ENCODE results near the gene CCDC28A.
A peak's percentile ranks its signal among the peaks of the same experiment; 100 is the strongest.
"Not testable (repeated sequence)": the region's sequence is repeated elsewhere in the genome, so short reads cannot be mapped to it uniquely, and the experiment has no call there.

The CCDC28A gene
- total RNA-seq = 8.4 to 23.6 (median 15.9) reads per million in 17 experiments

DNA sequence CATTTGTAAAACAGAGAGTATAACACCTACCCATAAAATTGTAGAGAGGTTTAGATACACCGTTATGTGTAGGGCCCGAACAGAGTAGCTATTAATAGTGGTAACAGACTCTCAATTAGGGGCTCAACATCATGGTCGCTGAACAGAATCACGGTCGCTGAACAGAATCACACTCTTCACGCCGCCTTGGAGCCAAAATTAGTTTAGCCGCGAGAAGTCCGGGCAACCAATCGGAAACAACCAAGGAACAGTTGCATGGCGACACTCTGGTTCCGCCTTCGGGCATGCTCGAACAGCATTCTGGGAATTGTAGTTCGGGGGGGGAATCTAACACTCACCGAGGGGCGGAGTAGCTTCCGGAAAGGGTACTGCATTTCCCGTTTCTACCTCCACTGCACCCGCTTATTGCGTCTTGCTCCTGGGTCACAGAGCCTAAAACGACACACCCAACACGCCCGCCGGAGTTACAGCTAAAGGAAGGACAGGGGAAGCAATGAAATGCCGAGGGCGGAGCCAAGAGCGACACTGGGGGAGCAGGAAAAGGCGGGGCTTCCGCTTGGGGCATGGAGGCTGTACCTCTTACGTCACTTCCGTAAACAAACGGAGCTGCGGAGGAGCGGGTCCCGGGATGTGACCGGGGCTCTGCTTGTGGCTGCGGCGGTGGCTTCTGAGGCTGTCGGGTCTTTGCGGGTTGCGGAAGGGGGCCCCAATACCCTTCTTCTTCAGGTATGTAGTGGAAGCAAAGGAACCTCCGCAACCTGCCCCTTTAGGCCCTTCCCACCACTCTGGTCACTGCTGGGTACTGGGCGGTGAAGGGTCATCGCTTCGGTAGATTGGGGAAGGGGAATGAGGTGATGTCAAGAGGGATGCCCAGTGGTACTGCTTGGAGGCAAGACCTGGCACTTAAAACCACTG is at the start of gene CCDC28A:
CCDC28A (plus strand) TSS at position 593 of the 915 bp plus-strand sequence. CDS start 2,352 bp downstream, outside the sequence.
- peak; percentile 92 to 97 (median 96) for DNase-seq

DNA sequence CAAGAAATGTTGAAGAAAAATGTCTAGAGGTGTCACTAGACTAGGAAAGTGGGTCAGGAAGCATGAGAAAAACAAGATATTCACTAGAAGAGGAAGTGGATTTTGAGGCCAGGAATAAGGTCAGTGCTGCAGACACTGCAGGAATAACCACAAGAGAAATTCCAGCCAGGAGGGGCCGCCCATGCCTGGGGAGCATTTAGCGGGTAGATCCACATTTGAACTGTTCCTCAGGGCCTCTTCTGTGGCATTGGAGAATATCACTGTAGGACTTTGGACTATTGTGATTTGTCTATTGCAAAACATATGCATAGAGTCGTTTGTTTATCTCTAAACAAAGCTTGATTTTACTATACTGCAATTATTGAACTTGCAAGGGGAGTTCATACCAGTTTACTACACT is 49.6 kb upstream of the CCDC28A start:
- DNase-seq = peak; percentile 67 to 79 (median 74)

GRCh38 chr6:138726066-138726756 is 47.4 kb upstream of the CCDC28A start:
- no peak for DNase-seq

- no peak for DNase-seq
Observed at GRCh38 chr6:138726757-138727097, 46.8 kb upstream of the CCDC28A start.

GRCh38 chr6:138727182-138727581 is 46.4 kb upstream of the CCDC28A start:
- DNase-seq = peak in 2 of 4 experiments; percentile 2 to 14

DNA sequence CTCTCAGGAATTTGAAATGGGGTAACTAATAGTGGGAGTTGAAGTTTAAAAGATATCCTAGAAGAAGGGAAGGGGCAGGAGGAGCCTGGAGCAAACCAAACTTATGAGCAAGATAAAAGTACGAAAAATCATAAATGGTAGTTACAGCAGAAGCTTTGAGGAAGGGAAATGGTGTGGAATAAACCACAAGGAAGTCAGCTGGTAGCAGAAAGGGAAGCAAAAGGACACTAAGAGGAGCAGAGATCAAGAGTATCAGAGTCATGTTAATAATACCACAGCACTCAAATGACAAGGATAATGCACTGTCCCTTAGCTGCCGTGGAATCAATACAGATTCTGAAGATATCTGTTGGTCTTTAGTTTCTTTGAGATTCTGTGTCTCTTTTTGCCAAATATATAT is 44.9 kb upstream of the CCDC28A start:
- peak; percentile 39 to 79 (median 64) for DNase-seq

DNA sequence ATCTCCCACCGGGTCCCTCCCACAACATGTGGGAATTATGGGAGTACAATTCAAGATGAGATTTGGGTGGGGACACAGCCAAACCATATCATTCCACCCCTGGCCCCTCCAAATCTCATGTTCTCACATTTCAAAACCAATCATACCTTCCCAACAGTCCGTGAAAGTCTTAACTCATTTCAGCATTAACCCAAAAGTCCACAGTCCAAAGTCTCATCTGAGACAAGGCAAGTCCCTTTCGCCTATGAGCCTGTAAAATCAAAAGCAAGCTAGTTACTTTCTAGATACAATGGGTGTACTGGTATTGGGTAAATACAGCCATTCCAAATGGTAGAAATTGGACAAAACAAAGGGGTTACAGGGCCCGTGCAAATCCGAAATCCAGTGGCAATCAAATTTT is 43.5 kb upstream of the CCDC28A start:
- not testable (repeated sequence) for DNase-seq

- no peak for DNase-seq
Observed at GRCh38 chr6:138734585-138734984, 39.0 kb upstream of the CCDC28A start.

GRCh38 chr6:138736640-138737039 is 36.9 kb upstream of the CCDC28A start:
- no peak for DNase-seq

- no peak for DNase-seq
Observed at GRCh38 chr6:138752017-138752416, 21.6 kb upstream of the CCDC28A start.

GRCh38 chr6:138757136-138757535 is 16.4 kb upstream of the CCDC28A start:
- no peak for DNase-seq

DNA sequence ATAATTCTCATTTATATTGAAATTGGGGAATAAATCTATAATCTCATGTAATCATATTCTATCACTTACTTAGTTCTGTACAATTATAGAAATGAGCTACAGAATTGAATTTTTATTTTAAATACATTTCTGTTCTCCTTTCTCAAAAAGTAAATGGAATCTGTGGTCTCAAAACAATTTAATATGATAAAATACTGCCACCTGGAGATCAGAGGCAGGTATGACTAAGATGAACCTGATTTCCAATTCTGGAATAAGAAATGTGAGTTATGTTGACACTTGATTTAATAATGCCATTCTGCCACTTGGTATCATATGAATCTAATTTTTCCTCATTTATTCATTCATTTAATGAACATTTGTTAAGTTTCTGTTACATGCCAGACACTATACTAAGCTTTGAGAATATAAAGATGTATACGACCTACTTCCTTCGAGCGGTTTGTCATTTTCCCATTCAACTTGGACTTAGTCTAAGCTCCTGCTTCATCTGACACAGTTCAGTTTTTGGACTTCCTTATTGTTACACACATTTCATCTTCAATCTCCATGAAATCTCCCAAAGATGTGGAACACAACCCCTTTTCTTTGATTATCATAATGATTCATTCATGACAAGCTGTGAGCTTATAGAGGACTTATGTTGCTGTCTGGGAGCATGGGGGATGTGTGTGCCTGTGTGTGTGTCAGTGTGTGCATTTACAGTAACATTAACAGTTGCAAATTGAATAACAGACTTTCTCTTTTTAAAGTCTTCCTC is 7.5 kb upstream of the CCDC28A start:
- peak; percentile 20 to 81 (median 68) for DNase-seq

GRCh38 chr6:138769102-138769676 is 4.4 kb upstream of the CCDC28A start:
- DNase-seq = peak in 2 of 4 experiments; percentile 4 to 16

GRCh38 chr6:138772596-138773176 is 883 bp upstream of the CCDC28A start:
- no peak for DNase-seq

DNA sequence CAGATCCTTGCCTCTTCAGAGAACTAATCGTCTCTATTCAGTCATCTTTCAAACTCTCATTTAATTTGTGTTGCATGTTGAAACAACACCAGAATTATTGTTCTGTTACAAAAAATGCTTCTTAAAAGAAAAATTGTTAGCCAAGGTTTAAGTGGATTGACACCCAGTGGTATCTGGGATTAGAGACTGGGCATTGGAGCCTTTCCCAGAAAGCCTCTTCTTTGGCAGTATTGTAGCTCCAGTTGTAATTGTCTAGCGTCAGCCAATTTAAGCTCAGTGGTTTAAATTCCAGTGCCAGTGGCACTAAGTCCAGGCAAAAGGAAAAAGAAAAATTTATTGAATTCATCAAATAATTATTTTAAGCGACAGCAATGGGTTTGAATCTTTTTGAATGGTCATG is 801 bp downstream of the CCDC28A start:
- no peak for DNase-seq

DNA sequence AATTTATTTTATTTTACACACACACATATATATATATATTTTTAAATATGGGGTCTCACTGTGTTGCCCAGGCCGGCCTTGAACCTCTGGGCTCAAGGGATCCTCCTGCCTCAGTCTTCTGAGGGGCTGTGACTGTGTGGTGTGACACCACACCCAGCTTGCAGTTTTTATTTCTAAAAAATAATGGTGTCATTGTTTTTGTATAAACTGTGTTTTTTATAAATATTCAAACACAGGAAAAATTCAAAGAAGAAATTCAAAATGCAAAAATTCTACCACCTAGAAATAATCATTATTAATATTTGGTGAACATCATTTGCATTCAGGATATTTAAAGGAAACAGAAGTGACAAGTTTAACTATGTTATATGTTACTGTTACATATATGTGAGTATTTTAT is 3.1 kb downstream of the CCDC28A start:
- no peak for DNase-seq

DNA sequence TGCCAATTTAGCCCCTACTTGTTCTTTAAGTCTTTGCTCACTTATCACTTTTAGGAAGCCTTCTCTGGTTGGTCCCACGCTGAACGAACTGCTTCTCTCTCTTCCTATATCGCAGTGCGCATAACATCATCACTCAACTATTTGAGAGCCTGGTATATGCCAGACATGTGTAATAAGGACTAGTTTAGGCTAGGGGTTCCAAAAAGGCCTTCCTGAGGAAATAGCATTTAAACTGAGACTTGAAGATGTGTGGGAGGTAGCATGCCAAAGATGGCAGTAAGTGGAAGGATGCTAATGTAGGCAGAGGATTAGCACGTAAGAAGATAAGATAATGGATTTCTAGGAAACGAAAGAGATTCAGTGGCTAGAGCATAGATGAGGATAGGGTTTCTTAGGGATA is 4.8 kb downstream of the CCDC28A start:
- no peak for DNase-seq

- DNase-seq = no peak
Observed at GRCh38 chr6:138782243-138782642, 8.7 kb downstream of the CCDC28A start.

DNA sequence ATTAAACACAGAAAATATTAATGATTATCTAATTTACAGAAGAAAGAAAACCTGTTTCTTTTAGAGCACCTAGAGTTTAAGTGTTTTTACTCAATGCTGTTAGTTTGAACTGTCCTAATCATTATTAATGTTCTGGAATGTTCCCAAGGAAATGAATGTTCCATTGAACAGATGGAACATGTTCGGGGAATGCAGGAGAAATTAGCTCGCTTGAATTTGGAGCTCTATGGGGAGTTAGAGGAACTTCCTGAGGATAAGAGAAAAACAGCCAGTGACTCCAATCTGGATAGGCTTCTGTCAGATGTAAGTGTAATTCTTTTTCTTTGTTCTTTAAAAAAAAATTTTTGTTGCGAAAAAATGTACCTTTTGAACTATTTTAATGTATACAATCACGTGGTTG is 11.5 kb downstream of the CCDC28A start:
- no peak for DNase-seq

GRCh38 chr6:138785980-138786379 is 12.4 kb downstream of the CCDC28A start:
- no peak for DNase-seq

DNA sequence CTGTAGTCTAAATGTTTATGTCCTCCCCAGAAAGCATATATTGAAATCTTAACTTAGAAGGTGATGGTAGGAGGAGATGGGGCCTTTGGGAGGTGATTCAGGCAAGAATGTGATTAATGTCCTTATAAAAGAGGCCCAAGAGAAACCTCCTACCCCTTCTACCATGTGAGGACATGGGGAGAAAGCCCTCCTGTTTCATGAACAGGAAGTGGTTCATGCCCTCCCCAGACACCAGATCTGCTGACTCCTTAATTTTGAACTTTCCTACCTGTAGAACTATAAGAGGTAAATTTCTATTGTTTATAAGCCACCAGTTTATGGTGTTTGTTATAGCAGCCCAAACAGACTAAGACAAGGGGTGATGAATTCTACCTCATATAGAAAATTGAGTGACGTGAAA is 13.6 kb downstream of the CCDC28A start:
- no peak for DNase-seq
